GM10847 (cell line): Measurements from ENCODE around the gene UTP3.

Experiments
- POLR2A ChIP-seq: IDR thresholded peaks from 2 replicates; pipeline ENCODE4 v1.6.1; 2011; ENCODE audit not compliant: insufficient read length; ENCODE audit errors: extremely low read depth

The UTP3 gene, protein sequence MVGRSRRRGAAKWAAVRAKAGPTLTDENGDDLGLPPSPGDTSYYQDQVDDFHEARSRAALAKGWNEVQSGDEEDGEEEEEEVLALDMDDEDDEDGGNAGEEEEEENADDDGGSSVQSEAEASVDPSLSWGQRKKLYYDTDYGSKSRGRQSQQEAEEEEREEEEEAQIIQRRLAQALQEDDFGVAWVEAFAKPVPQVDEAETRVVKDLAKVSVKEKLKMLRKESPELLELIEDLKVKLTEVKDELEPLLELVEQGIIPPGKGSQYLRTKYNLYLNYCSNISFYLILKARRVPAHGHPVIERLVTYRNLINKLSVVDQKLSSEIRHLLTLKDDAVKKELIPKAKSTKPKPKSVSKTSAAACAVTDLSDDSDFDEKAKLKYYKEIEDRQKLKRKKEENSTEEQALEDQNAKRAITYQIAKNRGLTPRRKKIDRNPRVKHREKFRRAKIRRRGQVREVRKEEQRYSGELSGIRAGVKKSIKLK

DNA sequence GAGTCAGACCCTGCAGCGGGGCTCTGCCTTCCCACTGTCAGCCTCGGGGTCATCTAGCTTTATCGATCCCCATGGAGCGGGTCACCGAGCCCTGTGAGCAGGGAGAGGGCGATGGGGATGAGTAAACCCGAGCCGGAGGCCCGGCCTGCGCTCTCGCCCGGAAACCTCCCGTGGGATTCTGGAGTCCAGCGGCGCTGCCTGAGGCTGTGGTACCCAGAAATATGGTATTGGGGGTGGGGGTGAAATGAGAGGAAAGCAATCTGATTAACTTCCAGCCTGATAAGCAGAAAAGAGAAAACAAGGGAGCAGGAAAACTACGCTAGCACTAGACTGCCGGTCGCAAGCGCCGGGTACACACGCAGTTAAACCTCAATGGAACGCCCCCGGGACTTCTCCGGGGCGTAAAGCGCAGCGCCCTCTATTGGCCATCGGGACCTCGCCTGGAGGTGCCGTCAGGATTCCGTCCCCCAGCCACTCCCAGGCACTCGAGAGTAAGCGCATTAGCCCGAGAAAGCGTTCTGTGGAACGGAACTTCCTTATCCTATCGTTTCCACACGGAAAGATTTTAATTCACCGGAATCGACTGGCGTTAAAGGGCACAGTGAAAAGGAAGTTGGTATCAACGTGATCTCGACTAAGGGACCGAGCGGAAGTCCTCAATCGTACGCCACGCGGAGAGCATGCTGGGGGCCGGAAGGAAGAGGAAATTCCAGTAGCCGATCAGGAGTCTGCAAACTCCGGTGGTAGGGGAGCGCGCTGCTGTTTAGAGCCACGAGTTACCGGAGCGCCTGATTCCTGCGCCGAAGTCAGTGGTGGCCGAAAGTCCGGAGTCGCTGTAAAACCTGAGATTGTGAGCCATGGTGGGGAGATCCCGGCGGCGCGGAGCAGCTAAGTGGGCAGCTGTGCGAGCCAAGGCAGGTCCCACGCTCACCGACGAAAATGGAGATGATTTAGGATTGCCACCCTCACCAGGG is at the start of gene UTP3:
Gene UTP3, plus strand, starts transcription at position 712 of the 974 bp plus-strand sequence. Its CDS starts 146 bp downstream, at position 858.
- TF ChIP-seq POLR2A, result peak; percentile 81

DNA sequence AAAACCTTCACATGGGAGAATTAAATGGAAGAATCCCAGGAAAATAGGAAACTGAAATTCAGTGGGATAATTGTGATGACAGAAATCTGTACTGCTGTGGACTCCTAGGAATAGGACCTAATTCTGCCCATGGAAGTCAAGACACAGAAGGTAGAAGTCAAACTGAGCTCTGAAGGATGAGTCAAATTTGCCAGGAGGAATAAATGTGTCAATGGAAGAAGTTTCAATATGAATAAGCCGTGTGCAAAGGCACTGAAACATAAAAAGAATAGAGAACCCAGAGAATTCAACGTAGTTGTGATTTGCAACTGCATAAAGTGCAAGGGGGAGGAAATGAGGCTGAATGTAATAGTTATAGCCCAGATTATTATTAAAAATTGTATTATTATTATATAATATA is 48.1 kb upstream of the UTP3 start:
- no peak for TF ChIP-seq POLR2A

DNA sequence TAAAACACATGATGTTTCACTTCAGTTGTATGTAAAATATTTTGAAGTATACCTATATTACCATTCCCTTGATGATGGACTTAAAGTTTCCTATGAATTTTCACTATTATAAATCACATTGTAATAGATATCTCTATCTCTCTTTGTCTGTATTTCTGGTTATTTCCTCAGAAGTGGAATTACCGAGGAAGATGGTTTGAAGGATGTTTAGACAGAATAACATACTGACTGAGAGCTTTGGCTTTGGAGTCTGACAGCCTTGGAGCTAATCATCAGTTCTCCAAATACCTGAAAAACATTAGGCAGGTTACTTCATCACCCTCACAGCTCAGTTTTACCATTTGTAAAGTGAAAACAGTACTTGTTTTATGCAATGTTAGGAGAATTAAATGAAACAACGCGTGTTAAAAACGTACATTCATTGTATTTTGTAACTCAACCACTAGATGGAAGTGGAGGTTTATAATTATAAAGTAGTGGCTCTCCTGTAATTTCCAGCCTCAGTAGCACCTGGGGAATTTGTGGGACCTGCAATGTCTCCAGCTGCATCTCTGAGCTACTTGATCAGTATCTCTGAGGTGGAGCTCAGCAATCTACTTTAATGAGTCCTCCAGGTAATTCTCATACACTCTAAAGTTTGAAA is 36.3 kb upstream of the UTP3 start:
- no peak for TF ChIP-seq POLR2A

DNA sequence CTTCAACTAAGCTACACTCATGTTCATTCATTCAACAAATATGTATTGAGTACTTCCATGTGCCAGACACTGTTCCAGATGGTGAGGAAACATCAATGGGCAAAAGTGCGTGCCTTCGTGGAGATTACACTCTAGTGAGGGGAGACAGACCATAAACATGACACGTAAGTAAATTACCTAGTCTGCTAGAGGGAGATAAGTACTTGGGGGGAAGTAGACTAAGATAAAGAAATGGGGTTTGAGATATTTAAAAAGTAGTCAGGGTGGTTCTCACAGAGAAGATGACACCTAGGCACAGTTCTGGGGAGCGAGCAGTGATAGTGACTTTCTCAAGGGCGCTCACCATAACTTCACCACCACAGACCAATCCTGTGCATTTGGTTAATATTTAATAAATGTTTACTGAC is 33.7 kb upstream of the UTP3 start:
- no peak for TF ChIP-seq POLR2A

DNA sequence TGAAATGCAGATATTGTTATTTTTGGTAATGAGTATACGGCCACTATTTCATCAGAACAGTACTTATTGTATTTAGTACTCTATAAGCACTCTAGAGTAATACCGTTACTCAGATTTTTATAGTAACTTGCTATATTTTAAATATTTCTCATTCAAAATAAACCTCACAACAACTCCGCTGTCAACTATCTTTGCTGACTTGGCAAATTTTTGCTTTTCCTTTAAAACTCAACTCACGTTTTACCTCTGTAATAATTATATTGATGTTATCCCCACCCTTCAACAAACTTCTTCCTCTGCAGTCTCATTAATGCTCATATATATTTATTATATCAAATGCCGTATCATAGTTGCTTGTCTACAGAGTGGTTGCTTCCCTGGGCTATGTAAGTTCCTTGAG is 31.0 kb upstream of the UTP3 start:
- TF ChIP-seq POLR2A, result no peak

DNA sequence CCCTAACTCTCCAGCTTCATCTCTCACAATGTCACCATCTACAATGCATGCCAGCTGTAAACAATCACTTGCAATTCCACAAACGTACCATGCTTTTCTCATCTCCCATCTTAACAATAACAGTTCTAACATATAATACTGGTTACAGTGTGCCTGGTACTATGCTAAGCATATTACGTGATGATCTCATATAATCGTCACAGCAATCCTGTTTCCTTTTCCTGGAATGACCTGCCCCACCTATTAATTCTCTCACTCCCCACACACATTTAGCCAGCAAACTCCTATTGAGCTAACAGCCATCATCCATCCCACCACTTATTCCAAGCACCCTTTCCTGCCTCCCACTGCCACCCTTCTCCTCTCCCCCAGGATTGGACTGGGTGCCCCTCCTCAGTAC is 29.9 kb upstream of the UTP3 start:
- no peak for TF ChIP-seq POLR2A

DNA sequence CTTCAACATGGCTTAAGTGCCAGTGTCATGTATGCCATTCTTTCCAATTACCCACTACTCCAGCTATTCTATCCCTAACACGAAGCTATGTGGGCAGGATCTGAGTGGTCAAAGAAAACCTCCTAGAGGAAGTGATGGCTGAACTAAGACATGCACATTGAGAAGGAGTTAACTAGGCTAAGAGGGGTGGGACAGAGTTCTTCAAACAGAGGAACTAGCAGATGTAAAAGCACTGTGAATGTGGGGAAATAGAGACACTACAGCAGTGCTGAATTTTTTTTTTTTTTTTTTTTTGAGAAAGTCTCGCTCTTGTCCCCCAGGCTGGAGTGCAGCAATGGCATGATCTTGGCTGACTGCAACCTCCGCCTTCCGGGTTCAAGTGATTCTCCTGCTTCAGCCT is 28.2 kb upstream of the UTP3 start:
- TF ChIP-seq POLR2A, result no peak

DNA sequence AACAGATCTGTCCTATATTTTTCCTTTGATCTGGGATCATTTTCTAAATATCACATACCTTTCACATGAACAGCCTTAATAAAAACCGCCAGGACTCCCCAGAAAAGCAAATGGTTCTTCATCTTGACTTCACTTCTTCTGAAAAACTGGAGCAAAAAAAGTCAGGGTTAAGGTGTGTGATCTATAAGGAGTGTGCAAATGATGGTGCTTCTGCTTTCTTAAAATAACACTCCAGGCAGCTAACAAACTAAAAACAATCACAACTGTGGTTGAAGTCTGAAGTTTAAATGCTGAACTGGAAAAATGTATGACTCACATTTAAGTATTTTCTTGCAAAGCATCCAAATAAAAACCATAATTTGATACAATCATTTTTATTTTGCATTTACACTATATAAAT is 22.0 kb upstream of the UTP3 start, which contains the start of gene JCHAIN:
Gene JCHAIN, minus strand, starts transcription at position 140 of the 400 bp plus-strand sequence. Its CDS starts 18 bp downstream, at position 122.
- TF ChIP-seq POLR2A, result no peak

DNA sequence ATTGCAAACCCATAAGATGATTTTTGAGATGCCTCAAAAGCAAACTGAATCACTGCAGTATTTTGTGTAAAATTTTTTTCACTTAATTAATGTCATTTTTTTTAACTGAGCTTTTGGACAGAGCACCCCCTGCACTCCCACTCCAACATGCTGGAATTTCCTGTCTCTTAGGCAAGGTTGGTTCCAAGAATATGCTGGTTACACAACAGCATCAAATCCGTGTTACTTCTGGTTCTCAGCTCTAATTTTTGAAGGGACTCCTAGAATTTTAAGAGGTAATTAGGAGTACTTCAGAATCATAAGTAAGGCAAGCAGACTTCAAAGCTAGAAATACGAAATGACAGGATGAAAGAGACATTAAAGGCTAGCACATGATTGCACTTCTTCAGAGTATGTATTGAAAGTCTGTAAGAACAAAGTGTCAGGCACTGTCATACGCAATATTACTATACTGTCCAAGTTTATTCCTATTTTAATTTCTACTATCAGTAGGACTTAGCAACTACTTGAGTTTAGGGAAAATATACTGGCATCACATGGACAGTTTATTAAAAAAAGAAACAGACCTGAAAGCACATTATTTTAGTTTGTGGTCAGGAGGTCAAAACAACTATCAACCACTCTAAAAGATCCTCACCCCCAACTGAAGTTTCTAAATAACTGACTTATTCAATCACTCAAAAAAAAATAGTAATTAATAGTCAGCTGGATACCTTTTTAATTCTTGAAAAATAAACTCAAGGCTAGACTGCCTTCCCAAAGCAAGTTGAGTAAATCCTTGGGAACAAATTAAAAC is 20.4 kb upstream of the UTP3 start:
- no peak for TF ChIP-seq POLR2A

DNA sequence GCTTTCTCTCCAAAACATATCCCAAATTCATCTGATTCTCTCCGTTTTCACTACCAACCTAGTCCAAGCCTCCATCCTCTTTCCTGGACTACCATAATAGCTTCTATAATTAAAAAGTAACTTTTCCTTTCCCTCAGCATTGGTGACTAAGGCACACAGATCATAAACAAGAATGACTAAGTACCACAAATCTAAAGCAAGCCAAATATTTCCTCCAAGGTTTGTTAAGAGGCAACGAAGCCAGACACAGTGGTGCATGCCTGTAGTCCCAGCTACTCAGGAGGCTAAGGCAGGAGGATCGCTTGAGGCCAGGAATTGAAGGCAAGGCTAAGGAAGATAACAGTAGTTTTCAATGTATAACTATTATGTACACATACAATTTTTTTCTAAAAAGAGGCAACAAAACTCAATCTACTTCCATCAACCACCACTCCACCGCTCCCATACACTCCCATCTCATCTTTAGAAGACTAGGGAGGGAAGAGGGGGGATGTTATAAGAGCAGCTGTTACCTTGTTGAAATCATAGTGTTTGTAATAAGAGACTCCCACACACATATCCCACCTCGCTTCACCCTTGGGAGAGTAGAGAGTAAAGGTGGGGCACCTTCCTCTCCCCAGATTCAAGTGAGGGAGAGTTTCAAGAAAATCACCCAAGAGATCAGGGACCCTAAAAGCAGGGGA is 17.9 kb upstream of the UTP3 start:
- TF ChIP-seq POLR2A, result no peak

DNA sequence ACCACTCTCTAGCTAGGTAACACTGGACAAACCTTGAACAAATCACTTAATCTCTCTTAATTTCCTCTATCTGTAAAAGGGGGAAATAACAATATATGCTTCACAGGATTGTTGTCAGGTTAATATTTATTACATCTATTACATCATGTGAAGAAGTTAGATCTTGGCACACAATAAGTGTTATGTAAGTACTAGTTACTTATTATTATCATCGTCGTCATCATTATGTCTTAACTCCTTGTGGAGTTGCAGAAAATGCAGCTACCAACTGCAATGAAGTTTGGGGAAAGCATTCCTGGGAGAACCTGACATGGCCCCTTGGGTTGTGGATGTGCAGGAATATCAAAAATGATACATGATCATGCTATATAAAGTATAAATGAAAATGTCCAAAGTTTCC is 17.2 kb upstream of the UTP3 start:
- no peak for TF ChIP-seq POLR2A

DNA sequence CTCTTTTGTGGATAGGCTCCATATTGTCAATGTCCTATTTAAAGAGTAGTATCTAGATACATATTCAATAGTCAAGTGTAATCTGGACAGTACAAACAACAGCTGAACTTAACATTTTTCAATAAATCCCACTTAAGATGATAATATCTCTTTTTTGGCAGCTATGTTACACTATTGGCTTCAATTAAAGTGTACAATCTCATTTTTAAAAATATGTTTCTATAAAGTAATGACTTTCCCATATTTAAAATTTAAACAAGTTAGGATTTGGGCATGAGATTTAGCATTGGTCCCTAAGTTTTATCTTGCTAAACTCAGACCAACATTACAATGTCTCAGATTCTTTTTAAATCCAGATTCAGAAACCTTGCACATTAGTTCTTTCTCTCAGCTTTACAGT is 14.1 kb upstream of the UTP3 start:
- no peak for TF ChIP-seq POLR2A

DNA sequence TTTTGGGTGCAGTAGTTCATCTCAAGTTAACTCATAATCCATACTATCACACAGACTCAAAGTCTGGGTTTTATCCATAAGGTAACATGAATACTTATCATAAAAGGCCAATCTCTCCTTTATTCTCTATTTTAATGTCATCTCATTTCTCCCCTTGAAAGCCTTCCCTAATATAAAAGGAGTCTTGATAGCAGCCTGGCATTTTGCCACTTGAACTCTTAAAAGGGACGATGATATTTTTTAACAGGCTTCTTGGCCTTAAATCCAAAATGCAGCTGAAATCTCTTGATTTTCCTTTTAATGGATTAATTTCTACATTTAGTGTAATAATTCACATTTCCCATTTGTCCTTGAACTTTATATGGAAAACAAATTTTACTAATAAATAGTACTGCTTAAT is 13.6 kb upstream of the UTP3 start:
- TF ChIP-seq POLR2A, result no peak

DNA sequence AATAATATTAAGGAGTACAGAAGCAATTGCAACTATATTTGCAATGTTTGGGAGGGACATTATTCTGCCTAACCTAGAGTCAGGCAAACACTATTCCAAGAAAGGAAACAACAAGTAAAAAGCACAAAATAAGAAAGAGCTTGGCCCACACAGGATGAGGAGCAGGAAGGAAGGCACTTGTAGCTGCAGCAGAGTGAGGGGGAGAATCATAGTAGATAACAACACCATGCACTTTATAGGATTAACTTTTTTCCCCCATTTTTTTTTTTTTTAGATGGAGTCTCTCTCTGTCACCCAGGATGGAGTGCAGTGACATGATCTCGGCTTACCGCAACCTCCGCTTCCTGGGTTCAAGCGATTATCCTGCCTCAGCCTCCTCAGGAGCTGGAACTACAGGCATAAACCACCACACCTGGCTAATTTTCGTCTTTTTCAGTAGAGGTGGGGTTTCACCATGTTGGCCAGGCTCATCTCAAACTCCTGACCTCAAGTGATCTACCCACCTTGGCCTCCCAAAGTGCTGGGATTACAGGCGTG is 11.7 kb upstream of the UTP3 start:
- no peak for TF ChIP-seq POLR2A
